Measurements from ENCODE around the gene WBP4.

DNA sequence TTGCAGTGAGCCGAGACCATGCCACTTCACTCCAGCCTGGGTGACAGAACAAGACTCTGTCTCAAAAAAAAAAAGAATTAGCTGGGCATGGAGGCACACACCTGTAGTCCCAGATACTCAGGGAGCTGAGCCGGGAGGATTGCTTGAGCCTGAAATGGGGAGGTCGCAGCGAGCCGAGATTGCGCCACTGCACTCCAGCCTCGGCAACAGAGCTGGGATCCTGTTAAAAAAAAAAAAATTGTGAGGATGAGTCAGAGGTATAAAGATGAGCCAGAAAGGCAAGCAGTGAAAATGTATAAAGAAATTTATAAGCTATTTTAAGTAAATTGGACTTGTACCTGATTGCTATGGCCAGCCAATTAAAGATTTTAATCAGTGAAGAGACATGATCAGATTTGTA lies 50.1 kb downstream of the WBP4 start:
- TF ChIP-seq GATA2 (IDR thresholded peaks at IDR 0.05; ENCODE audit: low read depth, low read length) (no peak), GATA3 (IDR thresholded peaks at IDR 0.05; ENCODE audit: low read depth, low read length) (no peak)
